ENCODE measurements around the gene FBRS. TPM values are rescaled to one million over a fixed set of nuclear protein-coding genes. Genes with fewer than 3 reads are reported as not detected.

FBRS gene
- total and polyA plus RNA-seq, 2 of the 8 experiments (the other 6 are each of a cell fraction or from before 2014, with no cell fraction given), result 2.4 to 13.9 TPM

DNA sequence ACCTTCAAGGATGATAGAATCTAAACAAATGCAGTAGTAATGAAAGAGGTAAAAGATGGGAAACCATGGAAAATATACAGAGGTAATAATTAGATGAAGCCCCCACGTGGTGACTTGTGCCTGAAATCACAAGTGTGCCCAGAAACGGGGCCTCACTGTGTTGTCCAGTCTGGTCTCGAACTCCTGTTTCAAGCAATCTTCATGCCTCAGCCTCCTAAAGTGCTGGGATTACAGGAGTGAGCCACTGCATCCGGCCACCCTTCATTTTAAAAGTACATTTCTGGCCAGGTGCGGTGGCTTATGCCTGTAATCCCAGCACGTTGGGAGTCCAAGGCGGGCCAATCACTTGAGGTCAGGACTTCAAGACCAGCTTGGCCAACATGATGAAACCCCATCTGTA, 21.6 kb upstream of the FBRS start (continued):
- TF ChIP-seq, protein P1, sequence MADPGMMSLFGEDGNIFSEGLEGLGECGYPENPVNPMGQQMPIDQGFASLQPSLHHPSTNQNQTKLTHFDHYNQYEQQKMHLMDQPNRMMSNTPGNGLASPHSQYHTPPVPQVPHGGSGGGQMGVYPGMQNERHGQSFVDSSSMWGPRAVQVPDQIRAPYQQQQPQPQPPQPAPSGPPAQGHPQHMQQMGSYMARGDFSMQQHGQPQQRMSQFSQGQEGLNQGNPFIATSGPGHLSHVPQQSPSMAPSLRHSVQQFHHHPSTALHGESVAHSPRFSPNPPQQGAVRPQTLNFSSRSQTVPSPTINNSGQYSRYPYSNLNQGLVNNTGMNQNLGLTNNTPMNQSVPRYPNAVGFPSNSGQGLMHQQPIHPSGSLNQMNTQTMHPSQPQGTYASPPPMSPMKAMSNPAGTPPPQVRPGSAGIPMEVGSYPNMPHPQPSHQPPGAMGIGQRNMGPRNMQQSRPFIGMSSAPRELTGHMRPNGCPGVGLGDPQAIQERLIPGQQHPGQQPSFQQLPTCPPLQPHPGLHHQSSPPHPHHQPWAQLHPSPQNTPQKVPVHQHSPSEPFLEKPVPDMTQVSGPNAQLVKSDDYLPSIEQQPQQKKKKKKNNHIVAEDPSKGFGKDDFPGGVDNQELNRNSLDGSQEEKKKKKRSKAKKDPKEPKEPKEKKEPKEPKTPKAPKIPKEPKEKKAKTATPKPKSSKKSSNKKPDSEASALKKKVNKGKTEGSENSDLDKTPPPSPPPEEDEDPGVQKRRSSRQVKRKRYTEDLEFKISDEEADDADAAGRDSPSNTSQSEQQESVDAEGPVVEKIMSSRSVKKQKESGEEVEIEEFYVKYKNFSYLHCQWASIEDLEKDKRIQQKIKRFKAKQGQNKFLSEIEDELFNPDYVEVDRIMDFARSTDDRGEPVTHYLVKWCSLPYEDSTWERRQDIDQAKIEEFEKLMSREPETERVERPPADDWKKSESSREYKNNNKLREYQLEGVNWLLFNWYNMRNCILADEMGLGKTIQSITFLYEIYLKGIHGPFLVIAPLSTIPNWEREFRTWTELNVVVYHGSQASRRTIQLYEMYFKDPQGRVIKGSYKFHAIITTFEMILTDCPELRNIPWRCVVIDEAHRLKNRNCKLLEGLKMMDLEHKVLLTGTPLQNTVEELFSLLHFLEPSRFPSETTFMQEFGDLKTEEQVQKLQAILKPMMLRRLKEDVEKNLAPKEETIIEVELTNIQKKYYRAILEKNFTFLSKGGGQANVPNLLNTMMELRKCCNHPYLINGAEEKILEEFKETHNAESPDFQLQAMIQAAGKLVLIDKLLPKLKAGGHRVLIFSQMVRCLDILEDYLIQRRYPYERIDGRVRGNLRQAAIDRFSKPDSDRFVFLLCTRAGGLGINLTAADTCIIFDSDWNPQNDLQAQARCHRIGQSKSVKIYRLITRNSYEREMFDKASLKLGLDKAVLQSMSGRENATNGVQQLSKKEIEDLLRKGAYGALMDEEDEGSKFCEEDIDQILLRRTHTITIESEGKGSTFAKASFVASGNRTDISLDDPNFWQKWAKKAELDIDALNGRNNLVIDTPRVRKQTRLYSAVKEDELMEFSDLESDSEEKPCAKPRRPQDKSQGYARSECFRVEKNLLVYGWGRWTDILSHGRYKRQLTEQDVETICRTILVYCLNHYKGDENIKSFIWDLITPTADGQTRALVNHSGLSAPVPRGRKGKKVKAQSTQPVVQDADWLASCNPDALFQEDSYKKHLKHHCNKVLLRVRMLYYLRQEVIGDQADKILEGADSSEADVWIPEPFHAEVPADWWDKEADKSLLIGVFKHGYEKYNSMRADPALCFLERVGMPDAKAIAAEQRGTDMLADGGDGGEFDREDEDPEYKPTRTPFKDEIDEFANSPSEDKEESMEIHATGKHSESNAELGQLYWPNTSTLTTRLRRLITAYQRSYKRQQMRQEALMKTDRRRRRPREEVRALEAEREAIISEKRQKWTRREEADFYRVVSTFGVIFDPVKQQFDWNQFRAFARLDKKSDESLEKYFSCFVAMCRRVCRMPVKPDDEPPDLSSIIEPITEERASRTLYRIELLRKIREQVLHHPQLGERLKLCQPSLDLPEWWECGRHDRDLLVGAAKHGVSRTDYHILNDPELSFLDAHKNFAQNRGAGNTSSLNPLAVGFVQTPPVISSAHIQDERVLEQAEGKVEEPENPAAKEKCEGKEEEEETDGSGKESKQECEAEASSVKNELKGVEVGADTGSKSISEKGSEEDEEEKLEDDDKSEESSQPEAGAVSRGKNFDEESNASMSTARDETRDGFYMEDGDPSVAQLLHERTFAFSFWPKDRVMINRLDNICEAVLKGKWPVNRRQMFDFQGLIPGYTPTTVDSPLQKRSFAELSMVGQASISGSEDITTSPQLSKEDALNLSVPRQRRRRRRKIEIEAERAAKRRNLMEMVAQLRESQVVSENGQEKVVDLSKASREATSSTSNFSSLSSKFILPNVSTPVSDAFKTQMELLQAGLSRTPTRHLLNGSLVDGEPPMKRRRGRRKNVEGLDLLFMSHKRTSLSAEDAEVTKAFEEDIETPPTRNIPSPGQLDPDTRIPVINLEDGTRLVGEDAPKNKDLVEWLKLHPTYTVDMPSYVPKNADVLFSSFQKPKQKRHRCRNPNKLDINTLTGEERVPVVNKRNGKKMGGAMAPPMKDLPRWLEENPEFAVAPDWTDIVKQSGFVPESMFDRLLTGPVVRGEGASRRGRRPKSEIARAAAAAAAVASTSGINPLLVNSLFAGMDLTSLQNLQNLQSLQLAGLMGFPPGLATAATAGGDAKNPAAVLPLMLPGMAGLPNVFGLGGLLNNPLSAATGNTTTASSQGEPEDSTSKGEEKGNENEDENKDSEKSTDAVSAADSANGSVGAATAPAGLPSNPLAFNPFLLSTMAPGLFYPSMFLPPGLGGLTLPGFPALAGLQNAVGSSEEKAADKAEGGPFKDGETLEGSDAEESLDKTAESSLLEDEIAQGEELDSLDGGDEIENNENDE (IDR thresholded peaks at IDR 0.05; ENCODE audit: insufficient replicate concordance, low read length), result no peak
- no peak for TF ChIP-seq CREB1 (IDR thresholded peaks at IDR 0.05)
- TF ChIP-seq ZNF274 (IDR thresholded peaks at IDR 0.05; ENCODE audit: borderline replicate concordance, extremely low read depth, low read length), result no peak
